Endometrial microvascular endothelial cells (primary cell): Measurements from ENCODE around the gene DPH7. TPM values are rescaled to one million over a fixed set of nuclear protein-coding genes. Genes with fewer than 3 reads are reported as not detected.
"Not testable (repeated sequence)": the region's sequence is repeated elsewhere in the genome, so short reads cannot be mapped to it uniquely, and the experiment has no call there.

Experiments
- in situ Hi-C: cut with HindIII; loops from 2 replicates; pipeline ENCODE4 v1.10.0; 2017; ENCODE audit warnings: low sequenced_read_pairs, low pct_unique_long_range_greater_than_20kb; ENCODE audit errors: inconsistent ontology term
- total RNA-seq: library from RNA; depleted of rRNA; stranded (reverse); fragments of >200 nt; gene quantifications from one replicate; pipeline ENCODE4 v1.2.3, GENCODE V29; 2015; ENCODE audit errors: inconsistent ontology term

DPH7 gene
- total RNA-seq, 1 donor from 2014 or later = 37.2 TPM

- in situ Hi-C loops = no loop called here
Measured at GRCh38 chr9:137607141-137607857, 28.6 kb upstream of the DPH7 start.

GRCh38 chr9:137606734-137607138 is 28.0 kb upstream of the DPH7 start:
- in situ Hi-C loops = no loop called here

- in situ Hi-C loops = no loop called here
Measured at GRCh38 chr9:137606005-137606621, 27.4 kb upstream of the DPH7 start.

GRCh38 chr9:137605121-137606004 is 26.6 kb upstream of the DPH7 start, which contains the start of gene ARRDC1:
Gene ARRDC1 (plus strand): TSS chr9:137605686. CDS start chr9:137605718, 32 bp downstream.
- in situ Hi-C loops = no loop called here

GRCh38 chr9:137604345-137605086 is 25.8 kb upstream of the DPH7 start:
- in situ Hi-C loops = no loop called here

GRCh38 chr9:137603879-137604278 is 25.2 kb upstream of the DPH7 start:
- in situ Hi-C loops = no loop called here

GRCh38 chr9:137602661-137603060 is 23.9 kb upstream of the DPH7 start:
- in situ Hi-C loops = no loop called here

GRCh38 chr9:137598943-137599342 is 20.2 kb upstream of the DPH7 start:
- in situ Hi-C loops = no loop called here

GRCh38 chr9:137596577-137596976 is 17.9 kb upstream of the DPH7 start:
- in situ Hi-C loops = not testable (repeated sequence)

GRCh38 chr9:137593176-137593575 is 14.5 kb upstream of the DPH7 start:
- in situ Hi-C loops = no loop called here

GRCh38 chr9:137592767-137593166 is 14.0 kb upstream of the DPH7 start:
- in situ Hi-C loops = no loop called here

GRCh38 chr9:137590469-137591383 is 12.0 kb upstream of the DPH7 start, which contains the start of gene ZMYND19:
Gene ZMYND19 (minus strand): TSS chr9:137590512. CDS start chr9:137590263, 249 bp downstream.
- in situ Hi-C loops = no loop called here

- in situ Hi-C loops = no loop called here
Measured at GRCh38 chr9:137590123-137590468, 11.4 kb upstream of the DPH7 start.

- in situ Hi-C loops = no loop called here
Measured at GRCh38 chr9:137589441-137590122, 10.9 kb upstream of the DPH7 start.

GRCh38 chr9:137588891-137589290 is 10.2 kb upstream of the DPH7 start:
- in situ Hi-C loops = no loop called here

- in situ Hi-C loops = no loop called here
Measured at GRCh38 chr9:137588311-137588710, 9.6 kb upstream of the DPH7 start.

GRCh38 chr9:137586854-137587253 is 8.1 kb upstream of the DPH7 start:
- in situ Hi-C loops = no loop called here
